CD14-positive monocyte (primary cell): ENCODE measurements around the gene VSX1. TPM values are rescaled to one million over a fixed set of nuclear protein-coding genes. Genes with fewer than 3 reads are reported as not detected.

Experiments used
- DNase-seq, 3 donors: peaks; one replicate each; pipeline ENCODE4 v3.0.0-alpha.2; 2011 to 2022
- H2AFZ ChIP-seq: 2 replicates; pipeline ENCODE4 v1.6.0; 2012; ENCODE audit warnings: mild to moderate bottlenecking, low read depth, low read length, inconsistent platforms; ENCODE audit not compliant: insufficient read depth, poor library complexity, severe bottlenecking
- H3K27ac ChIP-seq, 2 donors: 1 replicate in 1 of 2; 2 replicates in 1 of 2; pipeline ENCODE4 v1.5.1; 2012 to 2013; ENCODE audit warnings: low read length in 2 of 2, control low read depth in 1 of 2, inconsistent platforms in 1 of 2, low read depth in 1 of 2, mild to moderate bottlenecking in 1 of 2
- H3K27me3 ChIP-seq, 2 donors: one replicate each; pipeline versions ENCODE4 v1.6.0 to v1.6.1; 2011 to 2013; ENCODE audit warnings: low read length in 2 of 2; ENCODE audit not compliant: control insufficient read depth in 2 of 2, insufficient read depth in 2 of 2
- H3K36me3 ChIP-seq, 2 donors: replicated peaks in 1 of 2; 1 replicate in 1 of 2; 2 replicates in 1 of 2; pipeline versions ENCODE4 v1.5.1 to v1.6.1; 2012 to 2013; ENCODE audit warnings: low read length in 2 of 2, control low read depth in 1 of 2, inconsistent platforms in 1 of 2, mild to moderate bottlenecking in 1 of 2; ENCODE audit not compliant: insufficient read depth in 2 of 2, control insufficient read depth in 1 of 2
- H3K4me1 ChIP-seq, 2 donors: 1 replicate in 1 of 2; 2 replicates in 1 of 2; pipeline versions ENCODE4 v1.5.1 to v1.6.1; 2012 to 2013; ENCODE audit warnings: low read length in 2 of 2, control low read depth in 1 of 2, inconsistent platforms in 1 of 2, mild to moderate bottlenecking in 1 of 2, moderate library complexity in 1 of 2; ENCODE audit not compliant: insufficient read depth in 2 of 2, control insufficient read depth in 1 of 2
- H3K4me2 ChIP-seq: replicated peaks from 2 replicates; pipeline ENCODE3; 2012; ENCODE audit warnings: low read length, moderate library complexity, mild to moderate bottlenecking; ENCODE audit not compliant: poor library complexity, severe bottlenecking; ENCODE audit errors: extremely low read depth
- H3K4me3 ChIP-seq, 3 experiments: fragments of 200-600 bp in 1 of 3; sonication (generic) in 1 of 3; replicated peaks in 1 of 3; 1 replicate in 2 of 3; 2 replicates in 1 of 3; pipeline ENCODE4 v1.5.1; 2011 to 2013; ENCODE audit warnings: low read length in 3 of 3, mild to moderate bottlenecking in 3 of 3, control low read depth in 2 of 3, low read depth in 2 of 3, inconsistent platforms in 1 of 3, moderate library complexity in 1 of 3
- H3K79me2 ChIP-seq: 2 replicates; pipeline ENCODE4 v1.6.0; 2012; ENCODE audit warnings: mild to moderate bottlenecking, control low read depth, inconsistent platforms, low read length, moderate library complexity; ENCODE audit not compliant: insufficient read depth
- H3K9ac ChIP-seq: 2 replicates; pipeline ENCODE4 v1.6.0; 2017; ENCODE audit warnings: low read length, mild to moderate bottlenecking; ENCODE audit not compliant: insufficient read depth, poor library complexity, severe bottlenecking
- H3K9me3 ChIP-seq, 2 donors: replicated peaks in 1 of 2; 1 replicate in 1 of 2; 2 replicates in 1 of 2; pipeline versions ENCODE4 v1.5.1 to v1.6.1; 2012 to 2013; ENCODE audit warnings: low read length in 2 of 2, control low read depth in 1 of 2; ENCODE audit not compliant: control insufficient read depth in 1 of 2, insufficient read depth in 1 of 2
- H4K20me1 ChIP-seq: 2 replicates; pipeline ENCODE4 v1.6.0; 2012; ENCODE audit warnings: mild to moderate bottlenecking, low read length, control low read depth, moderate library complexity; ENCODE audit not compliant: insufficient read depth
- H3K27ac Mint-ChIP-seq, 7 donors: one replicate each; pipeline ENCODE4 v1.8.0; 2020; ENCODE audit warnings: mild to moderate bottlenecking in 7 of 7, mixed read lengths in 7 of 7, moderate library complexity in 6 of 7, inconsistent platforms in 2 of 7
- H3K27me3 Mint-ChIP-seq, 3 donors: one replicate each; pipeline ENCODE4 v1.8.0; 2021 to 2022; ENCODE audit warnings: low read depth in 3 of 3, mild to moderate bottlenecking in 3 of 3, mixed read lengths in 3 of 3, moderate library complexity in 3 of 3, inconsistent platforms in 1 of 3
- H3K36me3 Mint-ChIP-seq, 2 donors: one replicate each; pipeline ENCODE4 v1.8.0; 2020; ENCODE audit warnings: mixed read lengths in 2 of 2, inconsistent platforms in 1 of 2, mild to moderate bottlenecking in 1 of 2
- H3K4me1 Mint-ChIP-seq: one replicate; pipeline ENCODE4 v1.8.0; 2020; ENCODE audit warnings: mild to moderate bottlenecking, mixed read lengths
- H3K4me3 Mint-ChIP-seq, 2 donors: one replicate each; pipeline ENCODE4 v1.8.0; 2020; ENCODE audit warnings: mild to moderate bottlenecking in 2 of 2, mixed read lengths in 2 of 2, moderate library complexity in 1 of 2
- H3K9me3 Mint-ChIP-seq, 7 donors: one replicate each; pipeline ENCODE4 v1.8.0; 2020 to 2022; ENCODE audit warnings: mixed read lengths in 7 of 7, mild to moderate bottlenecking in 6 of 7, moderate library complexity in 6 of 7, inconsistent platforms in 2 of 7
- CTCF ChIP-seq: fragments of 200-600 bp; IDR thresholded peaks from one replicate; pipeline ENCODE4 v1.8.0; 2022; ENCODE audit warnings: antibody characterized with exemption, mild to moderate bottlenecking
- WGBS: methylation state at CpG from one replicate; pipeline ENCODE4 v1.1.5; 2013; ENCODE audit warnings: missing lambda C conversion rate; ENCODE audit not compliant: insufficient coverage; 5-methylcytosine and 5-hydroxymethylcytosine counted together
- intact Hi-C, 2 donors: fragments of 100-400 bp; cut with micrococcal nuclease; formaldehyde crosslinking; loops; one replicate each; pipeline versions ENCODE4 v1.15.0 to v1.15.1; 2023
- polyA plus RNA-seq, 3 donors: library from polyadenylated mRNA; depleted of rRNA in 1 of 3; unstranded in 2 of 3; stranded (reverse) in 1 of 3; fragments of 300-500 nt in 2 of 3; fragments of >200 nt in 1 of 3; fragmentation: Illumina TruSeq in 2 of 3; gene quantifications; 1 replicate in 2 of 3; 2 replicates in 1 of 3; pipeline ENCODE4 v1.2.3, GENCODE V29; 2012 to 2021

Gene VSX1
- polyA plus RNA-seq, 3 donors = not detected

DNA sequence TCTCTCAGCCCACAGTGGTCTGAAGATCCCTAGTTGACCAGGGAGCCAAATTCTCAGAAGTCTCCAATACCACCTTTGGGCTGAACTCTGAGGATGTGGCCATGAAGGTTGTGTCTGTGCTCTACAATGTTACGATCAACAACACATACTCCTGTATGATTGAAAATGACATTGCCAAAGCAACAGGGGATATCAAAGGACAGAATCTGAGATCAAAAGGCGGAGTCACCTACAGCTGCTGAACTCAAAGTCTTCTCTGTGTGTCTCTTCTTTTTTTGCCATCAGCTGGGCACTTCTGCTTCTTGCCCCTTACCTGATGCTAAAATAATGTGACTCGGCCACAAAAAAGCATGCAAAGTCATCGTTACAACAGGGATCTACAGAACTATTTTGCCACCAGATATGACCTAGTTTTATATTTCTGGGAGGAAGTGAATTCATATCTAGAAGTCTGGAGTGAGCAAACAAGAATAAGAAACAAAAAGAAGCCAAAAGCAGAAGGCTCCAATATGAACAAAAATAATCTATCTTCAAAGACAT is 17.7 kb upstream of the VSX1 start:
- Mint-ChIP-seq H3K4me1 (no peaks in the 10 kb centered on the region), H3K27ac (no peak overlapping the region), H3K27me3 (peaks cover 4 to 10% (median 5%) of the 10 kb centered on the region in 3 donors), H3K4me3 (no peak overlapping the region), H3K36me3 (no peaks in the 10 kb centered on the region), H3K9me3 (peaks cover 0 to 2% (median 0%) of the 10 kb centered on the region in 7 donors)
- Histone ChIP-seq H3K27me3 (peaks cover 2% of the 10 kb centered on the region in 2 donors), H3K27ac (no peak overlapping the region), H3K79me2 (no peaks in the 10 kb centered on the region), H3K9ac (no peak overlapping the region), H2AFZ (no peak overlapping the region), H3K4me3 (no peak overlapping the region), H3K9me3 (no peaks in the 10 kb centered on the region), H3K36me3 (no peaks in the 10 kb centered on the region), H4K20me1 (no peaks in the 10 kb centered on the region), H3K4me2 (no peak overlapping the region), H3K4me1 (no peaks in the 10 kb centered on the region)
- intact Hi-C loops = no loop called here
- no peak for TF ChIP-seq CTCF
- WGBS = 100% methylated on average over 1 of the region's 4 CpGs
- DNase-seq = no peak

- Mint-ChIP-seq H3K4me1 (no peaks in the 10 kb centered on the region), H3K27me3 (peaks cover 5 to 14% (median 5%) of the 10 kb centered on the region in 3 donors), H3K9me3 (peaks cover 0 to 2% (median 0%) of the 10 kb centered on the region in 7 donors), H3K36me3 (no peaks in the 10 kb centered on the region), H3K4me3 (no peak overlapping the region), H3K27ac (no peak overlapping the region)
- intact Hi-C loops = no loop called here
- 62% methylated on average over 2 of the region's 2 CpGs for WGBS
- Histone ChIP-seq H2AFZ (no peak overlapping the region), H3K27ac (no peak overlapping the region), H3K27me3 (peaks cover 2% of the 10 kb centered on the region in 2 donors), H3K9me3 (no peaks in the 10 kb centered on the region), H3K36me3 (no peaks in the 10 kb centered on the region), H3K9ac (no peak overlapping the region), H3K79me2 (no peaks in the 10 kb centered on the region), H3K4me1 (no peaks in the 10 kb centered on the region), H3K4me3 (no peak overlapping the region), H4K20me1 (no peaks in the 10 kb centered on the region), H3K4me2 (no peak overlapping the region)
- no peak for TF ChIP-seq CTCF
- no peak for DNase-seq
Observed at GRCh38 chr20:25097498-25097897, 15.6 kb upstream of the VSX1 start.
